K562 (cell line): ENCODE data around the gene RABGAP1L.

Source experiments
- EZH2 ChIP-seq: IDR thresholded peaks from 2 replicates; pipeline ENCODE4 v1.6.1; 2012; ENCODE audit warnings: low read depth, mild to moderate bottlenecking, inconsistent platforms, low read length, borderline replicate concordance
- HDAC6 ChIP-seq: IDR thresholded peaks from 2 replicates; pipeline ENCODE4 v1.6.1; 2012; ENCODE audit warnings: low read depth, mild to moderate bottlenecking, control low read depth, inconsistent platforms, low read length, moderate library complexity
- NBN ChIP-seq: fragments of 450-650 bp; IDR thresholded peaks from 2 replicates; pipeline ENCODE4 v1.6.1; 2016; ENCODE audit warnings: low read depth, mild to moderate bottlenecking
- NR2C2 ChIP-seq, 2 experiments: fragments of 200-800 bp in 1 of 2; sonication (Bioruptor generic) in 1 of 2; sonication (generic) in 1 of 2; formaldehyde crosslinking in 1 of 2; IDR thresholded peaks; 2 replicates each; pipeline versions ENCODE4 v1.6.1 to v1.8.0; 2016 to 2022; ENCODE audit warnings: mild to moderate bottlenecking in 1 of 2, missing compliant biosample characterization in 1 of 2, missing genetic modification characterization in 1 of 2, missing genetic modification reagents in 1 of 2
- POLR2A ChIP-seq: fragments of 450-650 bp; conservative IDR thresholded peaks from 2 replicates; pipeline ENCODE4 v1.6.1; 2016
- POLR2AphosphoS2 ChIP-seq: IDR thresholded peaks from 2 replicates; pipeline ENCODE4 v1.6.1; 2012; ENCODE audit warnings: low read length, improper control_type of control experiment
- RAD21 ChIP-seq, 2 experiments: fragments of 250-450 bp in 1 of 2; fragments of 450-650 bp in 1 of 2; sonication (Bioruptor Pico) in 1 of 2; formaldehyde crosslinking in 1 of 2; IDR thresholded peaks in 1 of 2; conservative IDR thresholded peaks in 1 of 2; 2 replicates each; pipeline versions ENCODE4 v1.4.0 to v1.8.0; 2020 to 2022; ENCODE audit warnings: mild to moderate bottlenecking in 2 of 2, moderate library complexity in 1 of 2
- RBBP5 ChIP-seq: fragments of 200-600 bp; sonication (generic); IDR thresholded peaks from 2 replicates; pipeline ENCODE4 v1.6.1; 2012; ENCODE audit warnings: borderline replicate concordance, mild to moderate bottlenecking, low read length, control low read depth, inconsistent platforms; ENCODE audit not compliant: insufficient read depth, poor library complexity, severe bottlenecking
- SLC30A9 ChIP-seq: fragments of 250-450 bp; sonication (Bioruptor Pico); IDR thresholded peaks from 2 replicates; pipeline ENCODE4 v1.8.0; 2022; ENCODE audit warnings: mild to moderate bottlenecking, moderate library complexity
- U2AF2 ChIP-seq: fragments of 200-400 bp; formaldehyde crosslinking; optimal IDR thresholded peaks from 2 replicates; pipeline ENCODE3; 2017; ENCODE audit warnings: low read depth, mild to moderate bottlenecking, low read length
- ZBTB17 ChIP-seq: fragments of 450-650 bp; formaldehyde crosslinking; IDR thresholded peaks from 2 replicates; pipeline ENCODE4 v1.4.0; 2020; ENCODE audit warnings: mild to moderate bottlenecking
- TF ChIP-seq, protein P1 (sequence below): sonication (generic); formaldehyde crosslinking; IDR thresholded peaks from 2 replicates; pipeline ENCODE4 v1.8.0; 2022; ENCODE audit warnings: missing genetic modification reagents, mild to moderate bottlenecking, borderline replicate concordance
- TF ChIP-seq, protein P2 (sequence below): fragments of 450-650 bp; conservative IDR thresholded peaks from 2 replicates; pipeline ENCODE4 v1.6.1; 2016; ENCODE audit warnings: missing genetic modification characterization, low read depth, mild to moderate bottlenecking, control low read depth, missing compliant biosample characterization
- TF ChIP-seq, protein P3 (sequence below), 3 experiments: IDR thresholded peaks in 2 of 3; conservative IDR thresholded peaks in 1 of 3; 2 replicates each; pipeline ENCODE4 v1.5.1; 2011 to 2012; ENCODE audit warnings: low read length in 3 of 3, mild to moderate bottlenecking in 3 of 3, control low read depth in 2 of 3, improper control_type of control experiment in 1 of 3, inconsistent platforms in 1 of 3, low read depth in 1 of 3, mixed read lengths in 1 of 3, moderate library complexity in 1 of 3; ENCODE audit not compliant: insufficient read depth in 2 of 3

DNA sequence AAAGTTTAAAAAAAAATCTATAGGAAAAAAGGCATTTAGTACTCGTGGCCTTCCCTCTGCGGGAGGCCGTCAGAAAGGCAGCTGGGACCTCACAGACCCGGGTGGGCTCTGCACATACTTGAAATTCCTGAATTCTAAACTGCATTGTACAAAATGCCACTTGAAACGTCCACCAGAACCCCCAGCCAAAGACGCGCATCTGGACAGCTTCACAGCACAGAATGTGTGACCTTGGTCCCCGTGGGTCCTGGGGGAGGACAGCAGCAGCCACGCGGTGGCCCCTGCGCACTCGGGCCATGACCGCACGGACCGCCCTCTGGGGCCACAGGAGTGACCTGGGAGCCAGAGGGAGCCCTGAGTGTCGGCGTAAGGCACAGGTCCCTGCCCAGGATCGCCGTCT lies 884.5 kb downstream of the RABGAP1L start:
- TF ChIP-seq, protein P1, sequence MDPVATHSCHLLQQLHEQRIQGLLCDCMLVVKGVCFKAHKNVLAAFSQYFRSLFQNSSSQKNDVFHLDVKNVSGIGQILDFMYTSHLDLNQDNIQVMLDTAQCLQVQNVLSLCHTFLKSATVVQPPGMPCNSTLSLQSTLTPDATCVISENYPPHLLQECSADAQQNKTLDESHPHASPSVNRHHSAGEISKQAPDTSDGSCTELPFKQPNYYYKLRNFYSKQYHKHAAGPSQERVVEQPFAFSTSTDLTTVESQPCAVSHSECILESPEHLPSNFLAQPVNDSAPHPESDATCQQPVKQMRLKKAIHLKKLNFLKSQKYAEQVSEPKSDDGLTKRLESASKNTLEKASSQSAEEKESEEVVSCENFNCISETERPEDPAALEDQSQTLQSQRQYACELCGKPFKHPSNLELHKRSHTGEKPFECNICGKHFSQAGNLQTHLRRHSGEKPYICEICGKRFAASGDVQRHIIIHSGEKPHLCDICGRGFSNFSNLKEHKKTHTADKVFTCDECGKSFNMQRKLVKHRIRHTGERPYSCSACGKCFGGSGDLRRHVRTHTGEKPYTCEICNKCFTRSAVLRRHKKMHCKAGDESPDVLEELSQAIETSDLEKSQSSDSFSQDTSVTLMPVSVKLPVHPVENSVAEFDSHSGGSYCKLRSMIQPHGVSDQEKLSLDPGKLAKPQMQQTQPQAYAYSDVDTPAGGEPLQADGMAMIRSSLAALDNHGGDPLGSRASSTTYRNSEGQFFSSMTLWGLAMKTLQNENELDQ (CRISPR knock-in tag), result no peak
- TF ChIP-seq POLR2A (no peak), NR2C2 (CRISPR knock-in tag; IDR thresholded peaks at IDR 0.05) (no peak), NR2C2 (tag; IDR thresholded peaks at IDR 0.05) (no peak), NBN (no peak), EZH2 (no peak), SLC30A9 (no peak), U2AF2 (no peak), POLR2AphosphoS2 (no peak), RBBP5 (no peak), RAD21 (CRISPR knock-in tag; conservative IDR thresholded peaks at IDR 0.05 in 1 of 2, IDR thresholded peaks at IDR 0.05 in 1 of 2) (no peak), ZBTB17 (CRISPR knock-in tag) (no peak), HDAC6 (no peak)
- TF ChIP-seq, protein P2, sequence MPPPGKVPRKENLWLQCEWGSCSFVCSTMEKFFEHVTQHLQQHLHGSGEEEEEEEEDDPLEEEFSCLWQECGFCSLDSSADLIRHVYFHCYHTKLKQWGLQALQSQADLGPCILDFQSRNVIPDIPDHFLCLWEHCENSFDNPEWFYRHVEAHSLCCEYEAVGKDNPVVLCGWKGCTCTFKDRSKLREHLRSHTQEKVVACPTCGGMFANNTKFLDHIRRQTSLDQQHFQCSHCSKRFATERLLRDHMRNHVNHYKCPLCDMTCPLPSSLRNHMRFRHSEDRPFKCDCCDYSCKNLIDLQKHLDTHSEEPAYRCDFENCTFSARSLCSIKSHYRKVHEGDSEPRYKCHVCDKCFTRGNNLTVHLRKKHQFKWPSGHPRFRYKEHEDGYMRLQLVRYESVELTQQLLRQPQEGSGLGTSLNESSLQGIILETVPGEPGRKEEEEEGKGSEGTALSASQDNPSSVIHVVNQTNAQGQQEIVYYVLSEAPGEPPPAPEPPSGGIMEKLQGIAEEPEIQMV, result no peak
- TF ChIP-seq, protein P3, sequence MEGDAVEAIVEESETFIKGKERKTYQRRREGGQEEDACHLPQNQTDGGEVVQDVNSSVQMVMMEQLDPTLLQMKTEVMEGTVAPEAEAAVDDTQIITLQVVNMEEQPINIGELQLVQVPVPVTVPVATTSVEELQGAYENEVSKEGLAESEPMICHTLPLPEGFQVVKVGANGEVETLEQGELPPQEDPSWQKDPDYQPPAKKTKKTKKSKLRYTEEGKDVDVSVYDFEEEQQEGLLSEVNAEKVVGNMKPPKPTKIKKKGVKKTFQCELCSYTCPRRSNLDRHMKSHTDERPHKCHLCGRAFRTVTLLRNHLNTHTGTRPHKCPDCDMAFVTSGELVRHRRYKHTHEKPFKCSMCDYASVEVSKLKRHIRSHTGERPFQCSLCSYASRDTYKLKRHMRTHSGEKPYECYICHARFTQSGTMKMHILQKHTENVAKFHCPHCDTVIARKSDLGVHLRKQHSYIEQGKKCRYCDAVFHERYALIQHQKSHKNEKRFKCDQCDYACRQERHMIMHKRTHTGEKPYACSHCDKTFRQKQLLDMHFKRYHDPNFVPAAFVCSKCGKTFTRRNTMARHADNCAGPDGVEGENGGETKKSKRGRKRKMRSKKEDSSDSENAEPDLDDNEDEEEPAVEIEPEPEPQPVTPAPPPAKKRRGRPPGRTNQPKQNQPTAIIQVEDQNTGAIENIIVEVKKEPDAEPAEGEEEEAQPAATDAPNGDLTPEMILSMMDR (IDR thresholded peaks at IDR 0.05 in 2 of 3, conservative IDR thresholded peaks at IDR 0.05 in 1 of 3; ENCODE audit: insufficient read depth in 2 of 3, low read depth in 1 of 3, low read length in 3 of 3), result no peak
